HG03442 (cell line): ENCODE data around the gene MORC4.

Source experiments
- ATAC-seq: cut with Tn5 transposase; IDR thresholded peaks from one replicate; pipeline ENCODE4 v1.9.1; 2021; ENCODE audit warnings: mild to moderate bottlenecking, moderate library complexity; ENCODE audit not compliant: unreplicated experiment

MORC4 gene

DNA sequence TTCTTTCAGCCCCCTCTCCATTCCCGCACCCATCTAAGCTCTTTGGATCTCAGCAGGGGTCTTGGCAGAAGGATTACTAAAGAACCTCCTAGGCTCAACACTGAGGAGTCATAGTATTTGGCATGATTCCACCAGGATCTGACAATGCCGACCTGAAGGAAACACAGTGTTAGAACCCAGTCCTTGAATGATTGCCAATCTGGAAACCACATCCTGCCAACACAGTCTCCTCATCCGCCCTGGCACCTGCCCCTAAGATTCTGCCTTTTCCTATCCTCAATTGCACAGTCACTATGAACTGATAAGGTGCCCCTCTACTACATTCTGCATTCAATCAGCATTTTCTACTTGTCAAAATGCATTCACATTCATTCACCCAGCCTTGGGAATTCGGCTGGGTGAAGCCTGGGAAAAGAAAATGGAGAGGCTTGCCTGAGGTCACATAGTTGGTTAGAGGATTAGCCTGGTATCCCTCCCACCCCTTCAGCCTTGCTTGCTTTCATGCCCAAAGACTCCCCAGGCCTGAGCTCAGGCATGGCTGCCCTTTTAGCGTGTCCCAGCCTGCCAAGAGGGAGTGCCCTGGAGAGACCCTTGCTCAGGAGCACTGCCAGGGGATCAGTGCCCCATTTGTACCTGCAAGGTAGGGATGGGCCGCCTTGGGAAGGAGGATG lies 82.0 kb downstream of the MORC4 start:
- no peak for ATAC-seq

DNA sequence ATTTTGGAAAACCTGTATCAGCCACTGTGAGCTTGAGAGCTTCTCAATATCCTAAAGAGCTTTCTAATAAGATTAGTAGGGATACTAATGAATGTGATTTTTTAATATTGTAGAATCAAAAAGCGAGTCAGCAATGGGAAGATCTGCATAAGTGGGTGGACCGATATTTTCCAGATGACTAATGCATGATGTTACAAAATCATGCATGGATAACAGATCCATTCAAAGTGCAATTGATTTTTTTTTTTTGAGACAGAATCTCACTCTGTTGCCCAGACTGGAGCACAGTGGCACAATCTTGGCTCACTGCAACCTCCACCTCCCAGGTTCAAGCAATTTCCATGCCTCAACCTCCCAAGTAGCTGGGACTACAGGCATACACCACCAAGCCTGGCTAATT lies 87.1 kb downstream of the MORC4 start:
- ATAC-seq = no peak

DNA sequence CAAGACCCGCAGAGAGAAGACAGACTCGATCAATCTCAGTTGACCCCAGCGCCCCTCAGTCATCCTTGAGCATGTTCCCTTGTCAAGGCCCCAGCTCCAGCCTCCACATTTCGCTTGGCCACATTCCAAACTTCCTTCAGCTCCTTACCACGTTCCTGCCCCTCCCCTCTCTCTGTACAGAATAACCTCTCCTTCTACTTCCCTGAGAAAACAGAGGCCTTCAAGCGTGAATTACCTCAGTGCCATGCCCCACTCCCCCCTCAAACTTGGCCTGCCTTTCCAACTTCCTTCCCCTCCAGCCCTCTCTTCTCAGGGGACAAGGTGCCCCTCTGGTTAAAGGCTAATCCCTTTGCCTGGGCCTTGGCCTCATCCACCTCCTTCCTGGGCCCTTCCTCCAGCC lies 93.7 kb downstream of the MORC4 start:
- no peak for ATAC-seq

DNA sequence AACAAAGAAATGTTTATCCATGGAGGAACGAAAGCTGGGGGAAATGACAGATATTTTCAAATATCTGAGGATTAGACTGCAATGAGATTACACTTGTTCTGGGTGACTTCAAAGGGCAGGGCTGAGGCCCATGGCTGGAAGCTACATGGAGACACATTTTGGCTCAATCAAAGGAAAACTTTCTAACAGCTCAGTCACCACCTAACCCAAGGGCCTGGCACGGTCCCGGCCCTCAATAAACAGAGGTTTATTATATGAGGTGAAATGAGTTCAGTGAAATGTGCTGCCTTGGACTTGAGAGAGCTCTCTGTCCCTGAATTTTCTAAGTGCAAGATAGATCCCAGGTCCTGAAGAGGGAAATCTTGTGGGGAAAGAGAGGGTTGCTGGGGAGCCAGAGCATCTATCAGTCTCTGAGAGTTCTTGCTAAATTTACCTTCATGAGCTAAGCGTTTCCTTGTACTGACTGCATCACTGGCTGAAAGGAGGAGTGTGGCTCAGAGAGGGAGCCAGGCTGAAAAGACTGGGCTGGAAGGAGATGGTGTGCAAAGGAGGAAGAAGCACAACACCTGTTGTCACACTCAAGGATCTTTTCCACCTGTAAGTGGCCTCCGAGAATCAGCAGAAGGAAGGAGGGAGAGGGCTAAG lies 94.8 kb downstream of the MORC4 start:
- no peak for ATAC-seq

DNA sequence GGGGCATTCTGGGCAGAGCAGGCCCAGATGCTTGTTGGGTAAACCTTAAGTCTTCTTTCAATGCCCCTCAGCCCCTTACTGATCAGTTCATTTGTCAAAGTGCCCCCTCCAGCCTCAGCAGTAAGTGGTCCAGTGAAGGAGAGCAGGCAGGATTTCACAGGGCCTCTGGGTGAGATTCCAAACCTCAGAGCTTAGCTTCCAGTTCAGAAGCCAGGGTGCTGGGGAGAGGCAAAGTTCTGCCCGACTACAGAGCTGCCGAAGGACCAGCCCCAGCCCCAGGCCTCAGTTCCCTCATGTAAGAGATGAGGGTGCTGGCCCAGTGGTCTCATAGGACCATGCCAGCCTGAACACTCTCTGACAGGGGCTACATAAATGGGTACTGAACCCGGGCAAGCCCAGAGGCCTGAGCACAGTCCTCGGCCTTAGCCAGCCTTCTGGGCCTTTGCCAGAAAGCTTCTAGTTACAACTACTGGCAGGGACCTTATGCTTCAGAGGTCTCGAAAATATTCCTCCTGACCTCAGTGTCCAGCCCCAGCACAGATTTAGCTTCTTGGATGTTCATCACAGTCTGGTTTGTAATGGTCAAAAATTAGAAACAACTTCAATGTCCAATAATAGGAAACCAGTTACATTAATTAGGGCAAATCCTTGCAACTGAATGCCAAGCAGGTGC lies 96.0 kb downstream of the MORC4 start:
- ATAC-seq = no peak

DNA sequence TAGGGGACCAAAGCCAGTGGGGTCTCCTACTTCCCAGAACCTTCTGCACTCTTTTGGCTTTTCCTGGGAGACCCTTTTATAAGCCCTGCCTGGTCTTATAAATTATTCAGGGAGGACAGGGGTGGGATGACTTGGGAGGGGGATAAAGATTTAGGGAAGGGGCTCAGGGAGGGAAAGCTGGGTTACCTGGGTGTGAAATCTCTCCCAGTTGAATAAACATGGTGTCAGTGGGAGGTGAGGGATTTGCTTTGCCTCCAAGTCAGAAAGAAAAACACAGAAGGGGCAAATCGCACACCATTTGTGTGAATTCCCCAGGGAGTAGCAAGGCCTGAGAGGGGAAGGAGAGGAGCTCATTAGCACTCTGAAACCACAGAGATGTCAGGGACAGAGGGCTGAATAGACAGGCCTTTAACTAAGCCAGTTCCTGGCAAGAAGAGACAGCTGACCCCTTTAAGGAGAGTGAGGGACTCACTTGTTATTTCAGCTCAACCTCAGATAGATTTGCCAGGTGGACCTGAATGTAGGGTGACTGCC lies 96.7 kb downstream of the MORC4 start, which contains the start of gene RIPPLY1:
Gene RIPPLY1, minus strand, starts transcription at position 51 of the 534 bp plus-strand sequence. CDS start 54 bp downstream, outside the sequence.
- no peak for ATAC-seq

DNA sequence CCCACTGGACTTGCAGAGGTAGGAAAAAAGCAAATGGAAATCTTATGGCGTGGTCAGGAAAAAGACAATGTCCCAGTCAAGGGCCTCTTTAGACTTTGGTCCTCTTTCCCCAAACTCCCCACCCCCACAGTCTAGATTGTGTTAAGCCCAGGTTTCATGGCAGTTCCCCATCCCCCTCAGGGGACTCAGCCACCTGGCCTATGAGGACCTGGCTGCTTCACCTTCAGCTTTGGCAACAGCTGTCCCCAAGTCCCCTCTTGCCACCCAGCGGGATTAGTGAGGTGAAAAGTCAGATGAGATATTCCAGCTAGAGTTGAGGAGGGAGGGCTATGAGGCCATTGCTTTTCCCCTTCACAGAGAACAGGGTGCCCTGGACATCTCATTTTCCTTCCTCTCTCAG lies 97.3 kb downstream of the MORC4 start:
- ATAC-seq = no peak

DNA sequence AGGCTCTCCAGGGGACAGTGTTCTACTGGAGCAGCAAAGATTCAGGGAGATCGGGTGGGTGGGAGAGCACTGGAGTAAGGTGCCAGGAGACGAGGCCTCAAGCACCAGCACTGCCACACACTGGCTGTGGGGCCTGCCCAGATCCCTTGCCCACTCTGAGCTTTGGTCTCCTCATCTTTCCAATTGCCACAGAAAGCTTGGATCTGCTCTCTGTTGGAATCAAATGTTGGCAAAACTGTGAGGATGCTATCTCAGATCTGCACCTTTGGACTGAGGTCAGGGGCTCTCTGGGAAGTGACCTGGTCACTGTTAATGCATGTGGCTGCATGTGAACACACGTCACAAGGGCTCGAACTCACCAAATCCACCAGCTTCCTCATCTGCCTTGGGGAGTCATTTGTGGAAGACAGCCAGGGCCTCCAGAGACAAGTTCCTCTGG lies 98.2 kb downstream of the MORC4 start:
- ATAC-seq = no peak

DNA sequence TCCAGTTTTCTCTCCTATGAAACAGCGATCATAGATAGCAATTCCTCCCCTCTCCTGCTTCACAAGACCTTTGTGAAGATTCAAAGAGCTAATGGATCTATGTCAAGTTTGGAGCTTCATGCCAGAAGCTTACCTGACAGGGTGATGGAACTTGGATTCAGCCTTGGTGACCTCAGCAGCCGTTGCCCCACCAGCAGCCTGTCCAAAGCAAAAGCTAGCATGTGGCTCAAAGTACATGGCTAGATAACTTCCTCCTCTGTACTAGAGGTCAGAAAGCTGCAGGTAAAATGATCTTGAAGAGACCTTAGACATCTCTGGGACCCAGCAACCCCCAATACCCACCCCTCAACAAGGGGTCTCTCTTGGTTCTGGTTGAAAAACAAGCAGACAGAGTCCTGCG lies 98.7 kb downstream of the MORC4 start:
- no peak for ATAC-seq

DNA sequence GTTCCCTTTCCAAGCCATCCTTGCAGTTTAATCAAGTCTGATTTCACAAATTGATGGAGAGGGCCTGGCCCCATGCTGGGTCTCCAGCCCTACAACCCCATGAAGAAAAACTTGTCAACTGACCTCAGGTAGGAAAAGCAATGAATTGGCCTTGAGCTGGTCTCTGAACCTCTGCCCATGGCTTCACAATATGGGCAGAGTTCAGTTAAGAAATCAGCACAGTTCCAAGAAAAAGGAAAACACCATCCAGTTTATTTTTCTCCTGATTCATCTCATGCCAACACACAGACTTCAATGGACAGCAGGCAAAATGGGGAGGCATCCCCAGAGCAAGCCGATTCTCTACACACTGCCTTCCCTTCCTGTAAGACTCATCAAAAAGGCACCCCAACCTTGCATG lies 100.2 kb downstream of the MORC4 start:
- no peak for ATAC-seq

DNA sequence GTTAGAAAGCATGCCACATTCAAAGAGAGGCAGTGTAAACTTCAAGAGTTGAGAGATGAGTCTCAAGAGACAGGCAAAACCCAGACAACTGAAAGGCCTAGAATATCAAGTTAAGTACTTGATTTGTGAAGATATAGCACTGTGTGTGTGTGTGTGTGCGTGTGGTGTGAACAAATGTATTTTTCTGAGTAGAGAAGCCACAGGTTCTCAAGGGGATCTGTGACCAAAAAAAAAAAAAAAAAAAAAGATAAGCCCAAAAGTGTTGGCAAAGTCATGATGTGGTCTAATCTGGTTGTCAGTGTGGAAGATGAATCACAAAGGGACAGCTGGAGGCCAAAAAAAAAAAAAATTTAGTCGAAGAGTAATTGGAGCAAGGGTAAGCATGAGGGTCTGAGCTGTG lies 100.7 kb downstream of the MORC4 start:
- ATAC-seq = no peak

DNA sequence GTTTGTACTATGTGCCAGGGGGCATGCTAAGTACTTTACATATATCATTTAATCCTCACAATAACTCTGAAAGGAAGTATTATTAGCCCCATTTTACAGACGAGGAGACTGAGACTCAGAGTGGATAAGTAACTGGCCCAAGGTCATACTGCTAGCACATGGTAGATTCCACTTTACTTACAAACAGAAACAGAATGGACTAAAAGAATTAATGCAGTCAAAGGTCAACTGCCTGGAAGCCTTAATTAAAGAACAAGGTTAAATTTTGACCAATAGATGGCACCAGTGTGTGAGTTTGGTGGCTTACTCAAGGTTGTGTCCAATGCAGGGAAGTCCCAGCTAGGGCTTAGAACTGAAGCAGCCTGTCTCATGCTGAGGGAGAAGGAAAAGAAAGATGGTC lies 101.5 kb downstream of the MORC4 start:
- peak; percentile 72 for ATAC-seq

DNA sequence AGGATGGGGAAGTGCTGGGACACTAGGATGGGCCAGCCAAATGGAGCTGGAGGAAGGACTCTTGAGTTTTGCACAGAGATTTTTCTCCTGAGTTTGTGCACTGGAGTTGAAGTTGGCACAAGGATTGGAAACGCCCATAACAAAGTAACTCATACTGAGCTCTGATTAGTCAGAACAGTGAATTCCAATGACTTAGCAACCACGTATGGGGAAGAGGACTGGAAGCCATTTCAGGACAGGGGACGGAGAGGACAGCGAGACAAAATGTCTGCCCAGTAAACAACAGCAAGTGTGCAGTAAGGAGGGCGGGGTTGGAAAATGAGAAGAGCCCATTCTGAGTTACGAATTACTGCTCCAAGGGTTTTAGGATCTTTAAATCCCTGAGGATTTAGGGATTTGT lies 102.8 kb downstream of the MORC4 start:
- no peak for ATAC-seq

DNA sequence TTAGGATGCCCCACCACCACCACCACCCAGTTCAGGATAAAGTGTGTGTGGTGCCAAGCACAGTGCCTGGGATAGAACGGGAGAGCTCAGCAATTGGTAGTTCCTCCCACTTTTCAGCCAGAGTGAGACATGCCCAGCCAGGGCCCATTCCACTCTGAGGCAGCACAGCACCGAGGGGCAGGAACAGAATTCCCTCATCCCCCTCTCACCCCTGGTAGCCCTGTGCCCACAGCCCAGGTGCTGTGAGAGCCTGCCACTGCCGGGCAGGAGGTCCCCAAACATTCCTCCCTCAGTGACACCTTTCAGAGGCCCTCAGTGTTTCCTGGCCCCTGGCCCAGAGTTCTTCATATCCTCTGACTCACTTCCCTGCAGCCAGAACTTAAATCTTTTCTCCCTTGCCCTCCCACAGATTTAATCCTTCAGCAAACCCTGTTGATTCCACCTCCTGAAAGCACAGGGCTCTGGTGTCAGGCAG lies 105.0 kb downstream of the MORC4 start:
- no peak for ATAC-seq

DNA sequence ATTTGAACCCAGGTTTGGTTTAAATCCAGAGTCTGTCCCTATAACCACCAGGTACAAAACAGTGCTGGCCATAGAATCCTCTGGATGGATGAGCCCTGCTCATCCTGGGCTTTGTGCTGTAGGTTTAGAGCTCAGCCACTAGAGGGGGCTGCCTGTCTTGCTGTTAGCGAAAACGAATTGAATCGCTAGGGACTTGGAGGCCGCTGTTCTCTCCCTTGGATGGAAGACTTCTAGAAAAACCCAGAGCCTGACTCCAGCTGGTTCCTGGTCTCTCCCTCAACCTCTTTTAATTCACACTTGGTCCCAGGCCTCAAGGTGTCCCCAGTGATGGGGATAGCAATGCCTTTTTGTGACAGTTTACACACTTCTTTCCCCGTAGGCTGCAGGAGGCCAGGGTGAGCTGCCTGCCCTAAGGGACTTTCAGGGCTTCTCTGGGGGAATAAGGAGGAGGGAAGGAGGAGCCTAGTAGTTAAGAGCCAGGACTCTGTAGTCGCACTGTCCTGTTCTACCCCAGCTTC lies 105.6 kb downstream of the MORC4 start:
- ATAC-seq = peak; percentile 90

DNA sequence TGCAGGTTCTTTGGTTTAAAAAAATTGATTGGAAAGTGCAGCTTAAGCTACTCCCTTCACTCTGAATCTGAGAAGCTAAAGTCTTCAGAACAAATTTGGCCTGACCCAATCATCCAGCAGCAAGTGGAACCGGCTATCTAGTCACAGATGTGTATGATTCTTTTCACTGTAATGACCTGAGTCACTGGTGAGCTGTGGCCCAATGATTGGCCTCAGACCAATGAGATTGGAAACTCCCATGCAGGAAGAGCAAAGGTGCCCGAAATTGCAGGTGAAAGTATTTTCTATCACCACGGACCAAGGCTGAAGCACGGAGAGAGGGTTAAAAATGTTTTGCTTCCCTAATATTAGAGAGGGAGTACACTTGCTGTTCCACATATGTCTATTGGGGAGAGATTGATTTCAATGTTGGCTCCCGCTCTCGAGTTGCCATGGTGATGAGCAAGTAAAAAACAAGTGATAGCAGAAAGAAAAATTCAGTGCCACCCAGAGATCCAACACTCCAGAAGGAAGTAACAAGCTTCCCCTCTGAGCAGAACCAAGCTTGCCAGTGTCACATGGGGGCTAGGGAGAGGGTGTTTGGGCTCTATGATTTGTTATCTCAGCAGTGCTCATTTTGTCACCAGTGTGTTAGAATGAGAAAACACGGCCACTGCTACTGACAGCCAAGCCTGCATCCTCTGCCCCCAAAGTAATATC lies 108.1 kb downstream of the MORC4 start:
- no peak for ATAC-seq
